Esophagus squamous epithelium (tissue), 4 donors: ENCODE results near the gene OSBPL8.

ENCODE experiments used
- POLR2A ChIP-seq, 4 donors: fragments of 450-650 bp; IDR thresholded peaks; one replicate each; pipeline ENCODE4 v1.6.1; 2017; ENCODE audit warnings: antibody characterized with exemption in 4 of 4, mild to moderate bottlenecking in 4 of 4, moderate library complexity in 3 of 4
- TF ChIP-seq, protein P1 (sequence below), 6 experiments: fragments of 450-650 bp in 4 of 6; fragments of 200-600 bp in 2 of 6; sonication (generic) in 2 of 6; IDR thresholded peaks; one replicate each; pipeline ENCODE4 v1.5.1; 2016 to 2019; ENCODE audit warnings: antibody characterized with exemption in 6 of 6, mild to moderate bottlenecking in 4 of 6, moderate library complexity in 4 of 6

DNA sequence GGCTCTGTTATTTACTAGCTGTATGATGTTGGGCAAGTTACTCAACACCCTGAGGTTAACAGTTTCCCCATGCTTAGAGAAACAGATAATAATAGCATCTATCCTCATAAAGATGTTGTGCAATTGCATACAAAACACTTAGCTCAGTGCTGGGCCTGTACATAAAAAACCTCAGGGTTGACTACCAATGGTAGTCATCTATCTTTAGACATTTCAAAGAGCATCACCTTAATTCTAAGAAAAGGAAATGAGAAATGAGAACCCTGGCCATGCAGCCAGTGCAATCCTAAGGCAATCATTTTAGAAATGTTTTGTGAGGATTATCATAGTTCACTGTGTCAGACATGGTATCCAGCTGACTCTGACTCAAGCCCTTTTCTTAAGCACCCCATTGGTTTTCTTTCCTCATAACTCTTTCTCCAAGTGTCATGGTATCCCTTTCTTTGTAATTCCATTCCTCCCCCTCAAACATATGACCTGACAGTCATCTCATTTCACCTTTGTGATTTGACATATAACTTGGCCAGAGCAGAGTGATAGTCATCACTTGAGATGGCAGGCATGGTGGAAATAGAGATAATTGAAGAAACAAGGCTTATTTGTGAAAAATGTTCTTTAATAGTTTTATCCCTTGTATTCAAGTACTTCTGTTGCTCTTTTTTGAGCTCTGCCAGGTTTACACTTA, 29.5 kb upstream of the OSBPL8 start:
- TF ChIP-seq, protein P1, sequence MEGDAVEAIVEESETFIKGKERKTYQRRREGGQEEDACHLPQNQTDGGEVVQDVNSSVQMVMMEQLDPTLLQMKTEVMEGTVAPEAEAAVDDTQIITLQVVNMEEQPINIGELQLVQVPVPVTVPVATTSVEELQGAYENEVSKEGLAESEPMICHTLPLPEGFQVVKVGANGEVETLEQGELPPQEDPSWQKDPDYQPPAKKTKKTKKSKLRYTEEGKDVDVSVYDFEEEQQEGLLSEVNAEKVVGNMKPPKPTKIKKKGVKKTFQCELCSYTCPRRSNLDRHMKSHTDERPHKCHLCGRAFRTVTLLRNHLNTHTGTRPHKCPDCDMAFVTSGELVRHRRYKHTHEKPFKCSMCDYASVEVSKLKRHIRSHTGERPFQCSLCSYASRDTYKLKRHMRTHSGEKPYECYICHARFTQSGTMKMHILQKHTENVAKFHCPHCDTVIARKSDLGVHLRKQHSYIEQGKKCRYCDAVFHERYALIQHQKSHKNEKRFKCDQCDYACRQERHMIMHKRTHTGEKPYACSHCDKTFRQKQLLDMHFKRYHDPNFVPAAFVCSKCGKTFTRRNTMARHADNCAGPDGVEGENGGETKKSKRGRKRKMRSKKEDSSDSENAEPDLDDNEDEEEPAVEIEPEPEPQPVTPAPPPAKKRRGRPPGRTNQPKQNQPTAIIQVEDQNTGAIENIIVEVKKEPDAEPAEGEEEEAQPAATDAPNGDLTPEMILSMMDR (IDR thresholded peaks at IDR 0.05) = no peak
- TF ChIP-seq POLR2A (IDR thresholded peaks at IDR 0.05) = no peak
